ENCODE results near the gene PLK1. TPM values are rescaled to one million over a fixed set of nuclear protein-coding genes. Genes with fewer than 3 reads are reported as not detected.
A peak's percentile ranks its signal among the peaks of the same experiment; 100 is the strongest.
"Not testable (repeated sequence)": the region's sequence is repeated elsewhere in the genome, so short reads cannot be mapped to it uniquely, and the experiment has no call there.

The PLK1 gene
- total RNA-seq: 10 to 100 TPM; 48.3 to 49.7 TPM
- polyA plus RNA-seq: 0.41 TPM

GRCh38 chr16:23678430-23679273, at the start of gene PLK1:
TSS of gene PLK1 (plus strand) at chr16:23678889. CDS start at chr16:23678933, 44 bp downstream.
- ChIA-PET POLR2A (interaction anchor here (0.7 kb wide), 1 partner anchor 1533 kb away, joined by 3 read pairs; no protein-coding TSS in a partner anchor), CTCF (interaction anchor here (1.0 to 1.1 kb wide), 2 partner anchors 11 to 41 kb away, joined by 3 to 5 read pairs; no protein-coding TSS in a partner anchor)
- peak; percentile 53 to 71 (median 58) for DNase-seq
- H3K27ac ChIP-seq (ENCODE audit: low read depth, low read length): peak within 1 kb of the TSS; percentile 75
- H3K27ac Mint-ChIP-seq: peak within 1 kb of the TSS in 6 of 8 donors; percentile 37 to 75 (median 52)
- peaks cover 0 to 34% (median 3%) of the 10 kb centered on the region in 3 donors for H3K36me3 Mint-ChIP-seq
- H3K9me3 ChIP-seq (ENCODE audit: low read length): no peaks in the 10 kb centered on the region
- H3K36me3 ChIP-seq (ENCODE audit: insufficient read depth, low read length): no peaks in the 10 kb centered on the region
- no peaks in the 10 kb centered on the region for H3K27me3 ChIP-seq (ENCODE audit: insufficient read depth, low read length, poor library complexity, severe bottlenecking)
- no peaks in the 10 kb centered on the region for H3K9me3 Mint-ChIP-seq
- peak within 1 kb of the TSS; percentile 77 for H3K4me3 ChIP-seq (ENCODE audit: low read length)
- H3K4me1 ChIP-seq (ENCODE audit: insufficient read depth, low read length): peaks cover 14% of the 10 kb centered on the region
- no peaks in the 10 kb centered on the region for H3K27me3 Mint-ChIP-seq
- H3K4me3 Mint-ChIP-seq: peak within 1 kb of the TSS; percentile 82 to 93 (median 87)
- H3K4me1 Mint-ChIP-seq: peaks cover 12 to 28% (median 24%) of the 10 kb centered on the region in 3 donors

- Mint-ChIP-seq H3K4me3 (no peak overlapping the region), H3K9me3 (no peaks in the 10 kb centered on the region), H3K36me3 (peaks cover 0 to 60% (median 16%) of the 10 kb centered on the region in 3 donors), H3K4me1 (peaks cover 3 to 11% (median 8%) of the 10 kb centered on the region in 3 donors), H3K27ac (no peak overlapping the region), H3K27me3 (no peaks in the 10 kb centered on the region)
- CTCF ChIA-PET: no interaction called here
- no peaks in the 10 kb centered on the region for H3K4me1 ChIP-seq (ENCODE audit: insufficient read depth, low read length)
- no peak overlapping the region for H3K4me3 ChIP-seq (ENCODE audit: low read length)
- H3K36me3 ChIP-seq (ENCODE audit: insufficient read depth, low read length): peaks cover 4% of the 10 kb centered on the region
- POLR2A ChIA-PET: no interaction called here
- DNase-seq: no peak
- no peaks in the 10 kb centered on the region for H3K27me3 ChIP-seq (ENCODE audit: insufficient read depth, low read length, poor library complexity, severe bottlenecking)
- H3K9me3 ChIP-seq (ENCODE audit: low read length): no peaks in the 10 kb centered on the region
- H3K27ac ChIP-seq (ENCODE audit: low read depth, low read length): no peak overlapping the region
Measured at GRCh38 chr16:23629516-23629915, 49.2 kb upstream of the PLK1 start.

GRCh38 chr16:23631874-23632273, 46.8 kb upstream of the PLK1 start:
- peaks cover 0 to 65% (median 20%) of the 10 kb centered on the region in 3 donors for H3K36me3 Mint-ChIP-seq
- H3K27ac ChIP-seq (ENCODE audit: low read depth, low read length); H3K27me3 ChIP-seq (ENCODE audit: insufficient read depth, low read length, poor library complexity, severe bottlenecking); POLR2A ChIA-PET; H3K9me3 Mint-ChIP-seq; H3K27me3 Mint-ChIP-seq; H3K4me1 ChIP-seq (ENCODE audit: insufficient read depth, low read length); CTCF ChIA-PET; DNase-seq; H3K9me3 ChIP-seq (ENCODE audit: low read length); H3K36me3 ChIP-seq (ENCODE audit: insufficient read depth, low read length); H3K4me3 Mint-ChIP-seq; H3K4me3 ChIP-seq (ENCODE audit: low read length): not testable (repeated sequence)
- H3K4me1 Mint-ChIP-seq: peaks cover 3 to 11% (median 8%) of the 10 kb centered on the region in 3 donors
- H3K27ac Mint-ChIP-seq: peak overlapping the region in 1 of 8 donors; percentile 21

GRCh38 chr16:23634461-23635036, 44.1 kb upstream of the PLK1 start:
- CTCF ChIA-PET: no interaction called here
- no peak for DNase-seq
- Mint-ChIP-seq H3K4me3 (no peak overlapping the region), H3K27me3 (no peaks in the 10 kb centered on the region), H3K36me3 (peaks cover 0 to 52% (median 12%) of the 10 kb centered on the region in 3 donors), H3K27ac (peak overlapping the region in 1 of 8 donors; percentile 58), H3K4me1 (peaks cover 9 to 18% (median 10%) of the 10 kb centered on the region in 3 donors), H3K9me3 (no peaks in the 10 kb centered on the region)
- POLR2A ChIA-PET: no interaction called here
- Histone ChIP-seq H3K27me3 (ENCODE audit: insufficient read depth, low read length, poor library complexity, severe bottlenecking) (no peaks in the 10 kb centered on the region), H3K4me1 (ENCODE audit: insufficient read depth, low read length) (no peaks in the 10 kb centered on the region), H3K9me3 (ENCODE audit: low read length) (no peaks in the 10 kb centered on the region), H3K4me3 (ENCODE audit: low read length) (no peak overlapping the region), H3K27ac (ENCODE audit: low read depth, low read length) (no peak overlapping the region), H3K36me3 (ENCODE audit: insufficient read depth, low read length) (peaks cover 10% of the 10 kb centered on the region)

- Histone ChIP-seq H3K4me3 (ENCODE audit: low read length) (no peak overlapping the region), H3K27ac (ENCODE audit: low read depth, low read length) (no peak overlapping the region), H3K4me1 (ENCODE audit: insufficient read depth, low read length) (peaks cover 11% of the 10 kb centered on the region), H3K36me3 (ENCODE audit: insufficient read depth, low read length) (peaks cover 10% of the 10 kb centered on the region), H3K27me3 (ENCODE audit: insufficient read depth, low read length, poor library complexity, severe bottlenecking) (no peaks in the 10 kb centered on the region), H3K9me3 (ENCODE audit: low read length) (no peaks in the 10 kb centered on the region)
- H3K4me1 Mint-ChIP-seq: peaks cover 16 to 29% (median 19%) of the 10 kb centered on the region in 3 donors
- H3K36me3 Mint-ChIP-seq: peaks cover 0 to 44% (median 8%) of the 10 kb centered on the region in 3 donors
- no peak for DNase-seq
- H3K9me3 Mint-ChIP-seq: no peaks in the 10 kb centered on the region
- H3K27me3 Mint-ChIP-seq: no peaks in the 10 kb centered on the region
- peak overlapping the region in 3 of 8 donors; percentile 58 to 88 (median 71) for H3K27ac Mint-ChIP-seq
- ChIA-PET POLR2A (no interaction called here), CTCF (no interaction called here)
- H3K4me3 Mint-ChIP-seq: no peak overlapping the region
Measured at GRCh38 chr16:23635958-23636357, 42.7 kb upstream of the PLK1 start.

- CTCF ChIA-PET: interaction anchor here (0.6 to 1.9 kb wide), 2 partner anchors 10 to 44 kb away, joined by 3 to 7 read pairs; no protein-coding TSS in a partner anchor
- Mint-ChIP-seq H3K27ac (peak overlapping the region; percentile 79 to 99 (median 98)), H3K27me3 (no peaks in the 10 kb centered on the region), H3K4me3 (peak overlapping the region; percentile 98 to 100 (median 99)), H3K36me3 (peaks cover 4 to 43% (median 15%) of the 10 kb centered on the region in 3 donors), H3K4me1 (peaks cover 31 to 45% (median 43%) of the 10 kb centered on the region in 3 donors), H3K9me3 (no peaks in the 10 kb centered on the region)
- H3K4me3 ChIP-seq (ENCODE audit: low read length): peak overlapping the region; percentile 99
- no peak for DNase-seq
- H3K36me3 ChIP-seq (ENCODE audit: insufficient read depth, low read length): peaks cover 7% of the 10 kb centered on the region
- peak overlapping the region; percentile 90 for H3K27ac ChIP-seq (ENCODE audit: low read depth, low read length)
- no peaks in the 10 kb centered on the region for H3K27me3 ChIP-seq (ENCODE audit: insufficient read depth, low read length, poor library complexity, severe bottlenecking)
- H3K9me3 ChIP-seq (ENCODE audit: low read length): no peaks in the 10 kb centered on the region
- POLR2A ChIA-PET: interaction anchor here (0.6 kb wide), 1 partner anchor 149 kb away, joined by 3 read pairs; no protein-coding TSS in a partner anchor
- peaks cover 19% of the 10 kb centered on the region for H3K4me1 ChIP-seq (ENCODE audit: insufficient read depth, low read length)
Measured at GRCh38 chr16:23640615-23640930, 38.1 kb upstream of the PLK1 start.

- Histone ChIP-seq H3K27ac (ENCODE audit: low read depth, low read length) (peak within 1 kb of the TSS; percentile 90), H3K36me3 (ENCODE audit: insufficient read depth, low read length) (peaks cover 7% of the 10 kb centered on the region), H3K27me3 (ENCODE audit: insufficient read depth, low read length, poor library complexity, severe bottlenecking) (no peaks in the 10 kb centered on the region), H3K4me3 (ENCODE audit: low read length) (peak within 1 kb of the TSS; percentile 99), H3K4me1 (ENCODE audit: insufficient read depth, low read length) (peaks cover 19% of the 10 kb centered on the region), H3K9me3 (ENCODE audit: low read length) (no peaks in the 10 kb centered on the region)
- peak within 1 kb of the TSS; percentile 98 to 100 (median 99) for H3K4me3 Mint-ChIP-seq
- H3K36me3 Mint-ChIP-seq: peaks cover 7 to 43% (median 17%) of the 10 kb centered on the region in 3 donors
- ChIA-PET POLR2A (interaction anchor here (0.6 kb wide), 1 partner anchor 150 kb away, joined by 3 read pairs; no protein-coding TSS in a partner anchor), CTCF (interaction anchor here (0.6 to 1.9 kb wide), 3 partner anchors 44 to 84 kb away, joined by 3 to 7 read pairs (median 4); partner anchors contain the start of genes EARS2 and UBFD1)
- peak within 1 kb of the TSS; percentile 98 to 99 (median 98) for H3K27ac Mint-ChIP-seq
- H3K27me3 Mint-ChIP-seq: no peaks in the 10 kb centered on the region
- H3K9me3 Mint-ChIP-seq: no peaks in the 10 kb centered on the region
- H3K4me1 Mint-ChIP-seq: peaks cover 36 to 51% (median 48%) of the 10 kb centered on the region in 3 donors
- DNase-seq: peak; percentile 77 to 90 (median 80)
Measured at GRCh38 chr16:23640931-23641765, 37.5 kb upstream of the PLK1 start, which contains the start of the genes DCTN5 and PALB2. TSS of gene DCTN5 (plus strand) at chr16:23641466. CDS start at chr16:23641543, 77 bp downstream. TSS of gene PALB2 (minus strand) at chr16:23641310. CDS start at chr16:23641157, 153 bp downstream.
